ENCODE results near the gene SORCS2.

The SORCS2 gene

GRCh38 chr4:7384003-7384928 lies 191.9 kb downstream of the SORCS2 start:
- FAIRE-seq: no peak

- no peak for FAIRE-seq
These were observed 192.9 kb downstream of the SORCS2 start for GRCh38 chr4:7384929-7385890.

- no peak for FAIRE-seq
These were observed 195.6 kb downstream of the SORCS2 start for GRCh38 chr4:7387925-7388324.

- FAIRE-seq: no peak
These were observed 196.3 kb downstream of the SORCS2 start for GRCh38 chr4:7388627-7389026.

GRCh38 chr4:7389101-7389701 lies 196.9 kb downstream of the SORCS2 start:
- FAIRE-seq: no peak

GRCh38 chr4:7389719-7390118 lies 197.4 kb downstream of the SORCS2 start:
- FAIRE-seq: no peak

- no peak for FAIRE-seq
These were observed 198.0 kb downstream of the SORCS2 start for GRCh38 chr4:7390336-7390735.

- no peak for FAIRE-seq
These were observed 198.7 kb downstream of the SORCS2 start for GRCh38 chr4:7390906-7391636.

- FAIRE-seq: no peak
These were observed 199.5 kb downstream of the SORCS2 start for GRCh38 chr4:7391637-7392437.

GRCh38 chr4:7392438-7393421 lies 200.4 kb downstream of the SORCS2 start:
- no peak for FAIRE-seq

GRCh38 chr4:7393601-7394575 lies 201.6 kb downstream of the SORCS2 start:
- no peak for FAIRE-seq

GRCh38 chr4:7394681-7395451 lies 202.5 kb downstream of the SORCS2 start:
- no peak for FAIRE-seq

- no peak for FAIRE-seq
These were observed 203.3 kb downstream of the SORCS2 start for GRCh38 chr4:7395645-7396044.

GRCh38 chr4:7396186-7396910 lies 204.0 kb downstream of the SORCS2 start:
- FAIRE-seq: no peak

GRCh38 chr4:7397206-7398103 lies 205.1 kb downstream of the SORCS2 start:
- no peak for FAIRE-seq

- no peak for FAIRE-seq
These were observed 205.7 kb downstream of the SORCS2 start for GRCh38 chr4:7398104-7398423.

Data from islet of Langerhans (tissue), 1 donor.